GM18858 (cell line): ENCODE measurements around the gene IGF1R.
A peak's percentile ranks its signal among the peaks of the same experiment; 100 is the strongest.
"Not testable (repeated sequence)": the region's sequence is repeated elsewhere in the genome, so short reads cannot be mapped to it uniquely, and the experiment has no call there.

Experiments used
- ATAC-seq: cut with Tn5 transposase; IDR thresholded peaks from one replicate; pipeline ENCODE4 v1.9.1; 2021; ENCODE audit not compliant: unreplicated experiment

IGF1R gene

DNA sequence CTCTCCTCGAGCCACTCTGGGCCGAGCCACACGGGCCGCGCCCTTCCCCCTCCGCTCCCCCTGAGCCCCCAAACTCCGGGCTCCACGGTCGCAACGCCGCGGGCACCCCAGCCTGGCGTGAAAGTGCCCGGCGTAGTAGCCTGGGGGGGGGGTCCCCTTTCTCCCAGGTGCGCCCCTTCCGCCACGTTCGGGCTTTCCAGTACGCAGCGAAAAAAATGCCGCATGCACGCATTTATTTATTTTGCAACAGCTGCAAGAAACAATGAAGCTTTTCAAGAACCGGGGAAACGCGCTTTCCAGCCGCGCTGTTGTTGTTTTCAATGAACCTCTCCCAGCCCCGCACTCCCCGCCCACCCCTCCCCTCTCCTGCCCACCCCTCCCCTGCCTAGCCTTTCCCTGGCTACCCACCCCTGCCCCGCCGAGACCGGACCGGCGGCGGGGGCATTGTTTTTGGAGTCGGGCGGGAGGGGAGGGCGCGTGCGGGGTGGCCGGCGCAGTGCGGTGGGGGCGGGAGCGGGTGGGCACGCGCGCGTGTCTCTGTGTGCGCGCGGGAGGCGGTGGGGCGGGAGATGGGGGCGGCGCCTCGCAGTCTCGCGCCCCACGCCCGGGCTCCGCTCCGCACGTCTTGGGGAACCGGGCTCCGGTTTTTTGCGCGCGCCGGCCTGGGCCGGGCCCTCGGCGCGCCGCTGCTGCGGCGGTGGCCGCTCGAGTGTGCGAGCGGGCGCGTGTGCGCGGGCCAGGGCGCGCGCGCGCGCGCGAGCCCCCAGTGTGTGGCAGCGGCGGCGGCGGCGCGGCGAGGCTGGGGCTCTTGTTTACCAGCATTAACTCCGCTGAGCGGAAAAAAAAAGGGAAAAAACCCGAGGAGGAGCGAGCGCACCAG is at the start of gene IGF1R:
Gene IGF1R (plus strand): TSS at position 766 of the 880 bp plus-strand sequence. CDS start 1,043 bp downstream, outside the sequence.
- ATAC-seq = peak; percentile 60

GRCh38 chr15:98599909-98600691 is 48.2 kb upstream of the IGF1R start:
- ATAC-seq = peak; percentile 91

GRCh38 chr15:98604983-98605382 is 43.4 kb upstream of the IGF1R start:
- ATAC-seq = no peak

DNA sequence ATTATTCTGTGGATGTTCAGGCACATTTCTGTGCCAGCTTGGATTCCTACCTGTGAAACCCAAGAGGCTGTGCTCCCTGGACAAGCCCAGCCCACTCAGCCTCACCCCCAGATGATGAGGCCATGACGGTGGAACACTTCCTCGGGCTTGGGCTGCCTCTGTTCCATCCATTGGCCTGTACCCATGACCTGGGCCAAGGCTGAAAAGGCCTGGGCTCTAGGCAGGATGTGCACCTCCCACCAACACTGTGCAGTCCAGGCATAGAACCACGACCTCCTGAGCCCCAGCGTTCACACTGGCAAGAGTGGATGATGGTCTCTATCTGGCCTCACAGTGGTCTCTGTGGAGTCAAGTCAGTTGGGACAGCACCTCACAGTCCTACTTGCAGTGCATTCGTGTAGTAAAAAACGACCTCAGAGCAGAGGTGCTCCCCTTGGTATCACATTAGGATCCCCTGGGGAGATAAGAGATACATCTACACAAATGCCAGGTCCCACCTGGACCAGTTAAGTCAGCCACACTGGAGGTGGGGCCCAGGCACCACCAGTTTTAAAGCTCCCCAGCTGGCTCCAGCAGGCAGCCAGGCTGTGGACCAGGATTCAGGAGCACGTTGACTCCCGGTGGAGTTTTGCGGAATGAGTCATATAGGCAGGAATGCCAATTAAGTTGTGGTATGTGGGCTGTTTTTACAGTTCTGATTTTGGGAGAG is 39.0 kb upstream of the IGF1R start:
- no peak for ATAC-seq

DNA sequence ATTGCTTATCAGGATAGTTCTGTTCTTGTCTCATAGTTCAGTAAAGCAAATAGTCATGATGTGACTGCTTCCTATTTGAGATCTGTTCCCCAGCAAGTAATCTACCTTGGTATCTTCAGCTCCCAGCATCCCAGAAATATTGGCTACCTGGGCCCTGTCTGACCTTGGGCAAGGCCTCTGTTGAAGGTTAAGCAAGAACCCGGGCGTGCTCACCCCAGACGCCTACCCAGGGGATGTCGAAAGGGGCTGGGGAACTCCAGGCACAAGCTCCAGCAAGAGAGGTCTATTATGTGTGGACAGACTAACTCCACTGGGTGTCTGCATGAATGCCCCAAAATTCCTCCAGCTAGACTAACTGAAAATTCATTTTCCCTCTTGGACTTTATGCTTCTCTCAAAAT is 37.3 kb upstream of the IGF1R start:
- ATAC-seq = no peak

DNA sequence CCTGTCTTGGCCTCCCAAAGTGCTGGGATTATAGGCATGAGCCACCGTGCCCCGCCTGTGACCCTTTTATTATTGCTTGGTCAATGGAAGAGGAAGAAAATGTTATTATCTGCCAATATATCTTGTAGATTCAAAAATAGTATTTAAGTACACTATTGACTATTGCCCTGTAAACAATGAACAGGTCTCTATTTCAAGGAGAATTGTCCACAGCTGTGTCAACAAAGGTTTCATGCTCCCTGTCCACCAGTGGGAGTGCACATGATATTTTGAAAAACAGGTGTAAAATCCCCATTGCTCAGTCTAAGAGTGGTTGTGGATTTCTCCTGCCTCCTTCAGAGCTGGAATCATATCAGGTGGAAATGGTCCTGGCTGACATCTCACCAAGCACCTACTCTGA is 36.5 kb upstream of the IGF1R start:
- no peak for ATAC-seq

- ATAC-seq = no peak
These were observed 35.7 kb upstream of the IGF1R start for GRCh38 chr15:98612490-98613110.

- no peak for ATAC-seq
These were observed 33.7 kb upstream of the IGF1R start for GRCh38 chr15:98614681-98615080.

GRCh38 chr15:98616397-98616796 is 31.9 kb upstream of the IGF1R start:
- ATAC-seq = no peak

DNA sequence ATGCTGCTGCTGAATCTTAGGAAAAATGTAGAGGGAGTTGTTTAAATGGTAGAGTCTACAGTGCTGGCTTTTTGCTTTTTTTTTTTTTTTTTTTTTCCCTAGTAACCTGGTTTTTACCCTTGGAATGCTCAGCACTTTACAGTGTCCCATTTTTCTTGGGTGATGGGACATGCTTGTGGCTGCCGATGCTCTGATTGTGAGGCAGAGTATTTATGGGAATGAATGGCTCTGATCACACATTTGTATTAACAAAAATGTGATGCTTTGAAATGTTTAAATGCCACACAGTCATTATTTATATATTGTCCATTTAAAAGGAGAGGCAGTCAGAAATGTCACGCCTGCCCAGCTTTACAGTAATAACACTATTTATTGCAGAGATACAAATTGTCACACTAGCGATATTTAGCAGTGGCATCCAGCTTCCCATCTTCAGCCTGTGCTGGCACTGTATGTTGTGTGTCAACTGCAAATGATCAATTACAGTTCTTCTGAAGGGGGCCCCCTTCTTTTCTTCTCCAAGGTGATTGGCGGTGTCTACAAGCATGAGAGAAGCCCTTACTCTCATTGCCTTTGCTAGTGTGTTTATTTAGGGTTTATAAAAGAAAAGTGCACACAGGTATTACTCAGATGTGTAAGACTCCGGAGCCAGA is 30.9 kb upstream of the IGF1R start:
- no peak for ATAC-seq

GRCh38 chr15:98618576-98618975 is 29.8 kb upstream of the IGF1R start:
- not testable (repeated sequence) for ATAC-seq

DNA sequence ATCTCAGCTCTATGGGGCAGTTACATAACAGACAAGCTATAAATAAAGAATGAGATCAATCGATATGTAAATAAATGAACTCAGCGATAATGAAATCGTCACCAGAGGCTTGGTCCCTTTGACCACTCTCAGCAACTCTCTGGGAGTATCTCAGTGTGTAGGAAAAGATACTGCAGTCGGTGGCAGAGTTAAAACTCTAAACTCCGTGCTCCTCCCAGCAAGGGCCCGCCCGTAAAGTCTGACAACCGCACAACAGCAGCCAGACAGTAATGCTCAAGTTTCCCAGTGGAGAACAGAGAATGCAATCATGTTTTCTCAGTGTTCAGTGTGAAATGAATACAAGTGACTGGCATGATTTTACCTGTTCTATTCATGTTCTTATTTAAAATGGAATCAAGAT is 28.3 kb upstream of the IGF1R start:
- ATAC-seq = no peak

- ATAC-seq = no peak
These were observed 27.3 kb upstream of the IGF1R start for GRCh38 chr15:98621021-98621420.

- no peak for ATAC-seq
These were observed 22.7 kb upstream of the IGF1R start for GRCh38 chr15:98625614-98626013.

- no peak for ATAC-seq
These were observed 22.2 kb upstream of the IGF1R start for GRCh38 chr15:98626153-98626552.

- ATAC-seq = no peak
These were observed 20.1 kb upstream of the IGF1R start for GRCh38 chr15:98628216-98628615.

- no peak for ATAC-seq
These were observed 12.5 kb upstream of the IGF1R start for GRCh38 chr15:98635848-98636247.

- ATAC-seq = no peak
These were observed 5.2 kb upstream of the IGF1R start for GRCh38 chr15:98643115-98643514.

GRCh38 chr15:98646546-98647025 is 1.8 kb upstream of the IGF1R start:
- no peak for ATAC-seq

DNA sequence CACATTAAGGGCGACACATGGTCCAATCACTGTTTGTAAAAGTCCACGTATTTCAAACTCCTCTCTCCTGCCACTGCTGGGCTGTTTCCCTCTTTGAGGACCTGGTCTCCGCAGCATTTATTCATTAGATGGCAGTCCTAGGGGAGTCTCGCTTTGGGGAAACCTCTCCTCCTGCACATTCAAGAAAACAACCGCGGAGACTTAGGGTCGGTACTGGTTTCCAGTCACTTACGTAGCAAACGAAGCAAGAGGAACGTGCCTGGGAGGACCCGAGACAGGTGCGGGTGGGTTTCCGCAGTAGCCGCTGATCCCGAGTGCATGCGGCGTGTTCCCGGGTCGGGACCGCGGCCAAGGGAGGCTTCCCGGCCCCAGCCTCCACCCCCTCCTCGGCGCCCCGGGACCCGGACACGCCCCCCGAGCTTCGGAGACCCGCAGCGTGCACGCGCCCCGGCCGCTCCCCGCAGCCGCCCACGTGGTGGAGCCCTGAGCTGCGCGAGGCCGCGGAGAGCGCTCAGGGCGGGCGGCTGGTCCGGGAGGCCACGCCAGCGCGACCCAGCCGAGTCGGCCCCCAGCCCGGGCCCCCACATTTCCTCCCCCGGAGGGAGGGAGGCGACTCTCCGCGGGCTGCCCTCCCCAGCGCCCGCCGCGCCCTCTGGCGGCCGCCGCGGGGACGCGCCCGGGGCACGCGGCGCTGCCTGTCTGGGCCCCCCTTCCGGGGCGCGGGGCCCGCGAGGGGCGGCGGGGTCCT is 1.1 kb upstream of the IGF1R start:
- ATAC-seq = peak; percentile 37
